DND-41 (cell line): ENCODE measurements around the gene SLC28A3.

Source experiments
- ATAC-seq: fragments of 200-7000 bp; cut with Tn5 transposase; 3 replicates; pipeline ENCODE4 v1.9.1; 2021; ENCODE audit warnings: low read depth; ENCODE audit not compliant: insufficient read depth
- DNase-seq: peaks from one replicate; pipeline ENCODE4 v3.0.0-alpha.2; 2020
- H2AFZ ChIP-seq: 2 replicates; pipeline ENCODE4 v1.6.0; 2012; ENCODE audit warnings: low read depth, low read length
- H3K27ac ChIP-seq: 2 replicates; pipeline ENCODE4 v1.5.1; 2012; ENCODE audit warnings: low read length, inconsistent platforms
- H3K27me3 ChIP-seq: fragments of 200-600 bp; sonication (generic); 2 replicates; pipeline ENCODE4 v1.6.0; 2012; ENCODE audit warnings: low read length, mild to moderate bottlenecking, inconsistent platforms; ENCODE audit not compliant: insufficient read depth, poor library complexity
- H3K36me3 ChIP-seq: 2 replicates; pipeline ENCODE4 v1.5.1; 2012; ENCODE audit warnings: low read length, inconsistent platforms; ENCODE audit not compliant: insufficient read depth
- H3K4me1 ChIP-seq: 2 replicates; pipeline ENCODE4 v1.5.1; 2012; ENCODE audit warnings: mild to moderate bottlenecking, low read length; ENCODE audit not compliant: insufficient read depth
- H3K4me2 ChIP-seq: 2 replicates; pipeline ENCODE4 v1.6.0; 2012; ENCODE audit warnings: mild to moderate bottlenecking, moderate library complexity, low read length, inconsistent platforms; ENCODE audit not compliant: insufficient read depth
- H3K4me3 ChIP-seq, 2 experiments: fragments of 200-600 bp in 1 of 2; shearing (Covaris generic) in 1 of 2; 2 replicates each; pipeline ENCODE4 v1.5.1; 2012 to 2016; ENCODE audit warnings: inconsistent platforms in 2 of 2, low read length in 2 of 2, mild to moderate bottlenecking in 2 of 2, low read depth in 1 of 2, moderate library complexity in 1 of 2
- H3K79me2 ChIP-seq: 2 replicates; pipeline ENCODE4 v1.6.0; 2012; ENCODE audit warnings: low read length, inconsistent platforms; ENCODE audit not compliant: insufficient read depth
- H3K9ac ChIP-seq: 2 replicates; pipeline ENCODE4 v1.6.0; 2012; ENCODE audit warnings: low read depth, mild to moderate bottlenecking, inconsistent platforms, low read length, moderate library complexity
- H3K9me3 ChIP-seq: 2 replicates; pipeline ENCODE4 v1.5.1; 2012; ENCODE audit warnings: low read length, moderate library complexity, mild to moderate bottlenecking, inconsistent platforms; ENCODE audit not compliant: insufficient read depth, severe bottlenecking
- H4K20me1 ChIP-seq: 2 replicates; pipeline ENCODE4 v1.6.0; 2012; ENCODE audit warnings: low read length; ENCODE audit not compliant: insufficient read depth
- CTCF ChIP-seq: IDR thresholded peaks from 2 replicates; pipeline ENCODE4 v1.5.1; 2012; ENCODE audit warnings: borderline replicate concordance, low read length, moderate library complexity, mild to moderate bottlenecking; ENCODE audit not compliant: poor library complexity, severe bottlenecking; ENCODE audit errors: extremely low read depth
- EZH2 ChIP-seq: IDR thresholded peaks from 3 replicates; pipeline ENCODE4 v1.6.1; 2012; ENCODE audit warnings: borderline replicate concordance, low read depth, mild to moderate bottlenecking, moderate library complexity, low read length, inconsistent platforms; ENCODE audit not compliant: severe bottlenecking

The SLC28A3 gene

GRCh38 chr9:84325347-84325973 is 15.1 kb downstream of the SLC28A3 start:
- no peak overlapping the region for H3K27ac ChIP-seq
- TF ChIP-seq EZH2 (no peak), CTCF (no peak)
- H3K4me1 ChIP-seq = no peaks in the 10 kb centered on the region
- ATAC-seq (no peak), DNase-seq (no peak)
- H3K36me3 ChIP-seq = no peaks in the 10 kb centered on the region
- H4K20me1 ChIP-seq = no peaks in the 10 kb centered on the region
- H3K27me3 ChIP-seq = no peaks in the 10 kb centered on the region
- H2AFZ ChIP-seq = no peak overlapping the region
- no peaks in the 10 kb centered on the region for H3K79me2 ChIP-seq
- H3K9me3 ChIP-seq = no peaks in the 10 kb centered on the region
- H3K9ac ChIP-seq = no peak overlapping the region
- H3K4me3 ChIP-seq = no peak overlapping the region
- no peak overlapping the region for H3K4me2 ChIP-seq

- Histone ChIP-seq H3K4me3 (no peak overlapping the region), H3K4me2 (no peak overlapping the region), H3K9me3 (no peaks in the 10 kb centered on the region), H3K9ac (no peak overlapping the region), H3K4me1 (no peaks in the 10 kb centered on the region), H2AFZ (no peak overlapping the region), H3K27ac (no peak overlapping the region), H4K20me1 (no peaks in the 10 kb centered on the region), H3K27me3 (no peaks in the 10 kb centered on the region), H3K79me2 (no peaks in the 10 kb centered on the region), H3K36me3 (no peaks in the 10 kb centered on the region)
- no peak for TF ChIP-seq EZH2
- TF ChIP-seq CTCF = no peak
- no peak for ATAC-seq
- DNase-seq = no peak
Measured at GRCh38 chr9:84324811-84325210, 15.7 kb downstream of the SLC28A3 start.

- no peak for DNase-seq
- Histone ChIP-seq H2AFZ (no peak overlapping the region), H4K20me1 (no peaks in the 10 kb centered on the region), H3K27me3 (no peaks in the 10 kb centered on the region), H3K4me1 (no peaks in the 10 kb centered on the region), H3K79me2 (no peaks in the 10 kb centered on the region), H3K9ac (no peak overlapping the region), H3K27ac (no peak overlapping the region), H3K4me2 (no peak overlapping the region), H3K4me3 (no peak overlapping the region), H3K36me3 (no peaks in the 10 kb centered on the region), H3K9me3 (no peaks in the 10 kb centered on the region)
- TF ChIP-seq CTCF (no peak), EZH2 (no peak)
- ATAC-seq = no peak
Measured at GRCh38 chr9:84323858-84324257, 16.7 kb downstream of the SLC28A3 start.
